A549 (cell line): ENCODE measurements around the gene COQ5.

Source experiments
- POLR2A ChIP-seq: IDR thresholded peaks from 2 replicates; pipeline ENCODE4 v1.6.1; 2012; ENCODE audit warnings: mild to moderate bottlenecking, low read length
- RAD21 ChIP-seq, 2 experiments: fragments of >200 bp in 1 of 2; sonication (Bioruptor Twin) in 1 of 2; formaldehyde crosslinking in 1 of 2; IDR thresholded peaks in 1 of 2; conservative IDR thresholded peaks in 1 of 2; 2 replicates in 1 of 2; 3 replicates in 1 of 2; pipeline ENCODE4 v1.6.1; 2012 to 2018; ENCODE audit warnings: inconsistent platforms in 1 of 2
- TF ChIP-seq, protein P1 (sequence below): fragments of >200 bp; sonication (Bioruptor Twin); formaldehyde crosslinking; IDR thresholded peaks from 3 replicates; pipeline ENCODE4 v1.5.1; 2016

DNA sequence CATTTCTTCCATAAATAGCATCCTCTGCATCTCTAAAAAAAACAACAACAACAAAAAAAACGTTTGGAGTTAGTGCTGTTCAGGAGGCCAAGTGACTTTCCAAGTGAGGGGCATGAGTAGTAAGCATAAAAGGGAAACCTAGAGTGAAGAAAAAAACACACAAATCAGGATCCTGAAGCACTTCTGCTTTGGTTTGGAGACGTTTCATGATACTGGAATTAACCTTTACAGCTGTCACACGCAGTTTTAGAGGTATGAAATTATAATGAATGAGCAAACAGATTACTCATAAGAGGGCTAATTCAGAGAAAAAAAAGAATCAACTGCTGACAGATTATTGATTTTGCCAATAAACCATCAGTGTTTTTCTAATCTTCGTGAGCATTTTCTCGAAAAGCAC lies 63.2 kb downstream of the COQ5 start:
- TF ChIP-seq, protein P1, sequence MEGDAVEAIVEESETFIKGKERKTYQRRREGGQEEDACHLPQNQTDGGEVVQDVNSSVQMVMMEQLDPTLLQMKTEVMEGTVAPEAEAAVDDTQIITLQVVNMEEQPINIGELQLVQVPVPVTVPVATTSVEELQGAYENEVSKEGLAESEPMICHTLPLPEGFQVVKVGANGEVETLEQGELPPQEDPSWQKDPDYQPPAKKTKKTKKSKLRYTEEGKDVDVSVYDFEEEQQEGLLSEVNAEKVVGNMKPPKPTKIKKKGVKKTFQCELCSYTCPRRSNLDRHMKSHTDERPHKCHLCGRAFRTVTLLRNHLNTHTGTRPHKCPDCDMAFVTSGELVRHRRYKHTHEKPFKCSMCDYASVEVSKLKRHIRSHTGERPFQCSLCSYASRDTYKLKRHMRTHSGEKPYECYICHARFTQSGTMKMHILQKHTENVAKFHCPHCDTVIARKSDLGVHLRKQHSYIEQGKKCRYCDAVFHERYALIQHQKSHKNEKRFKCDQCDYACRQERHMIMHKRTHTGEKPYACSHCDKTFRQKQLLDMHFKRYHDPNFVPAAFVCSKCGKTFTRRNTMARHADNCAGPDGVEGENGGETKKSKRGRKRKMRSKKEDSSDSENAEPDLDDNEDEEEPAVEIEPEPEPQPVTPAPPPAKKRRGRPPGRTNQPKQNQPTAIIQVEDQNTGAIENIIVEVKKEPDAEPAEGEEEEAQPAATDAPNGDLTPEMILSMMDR: no peak
- no peak for TF ChIP-seq RAD21 (conservative IDR thresholded peaks at IDR 0.05 in 1 of 2, IDR thresholded peaks at IDR 0.05 in 1 of 2)
- no peak for TF ChIP-seq POLR2A
